ENCODE measurements around the gene ZNF680. TPM values are rescaled to one million over a fixed set of nuclear protein-coding genes. Genes with fewer than 3 reads are reported as not detected.

Gene ZNF680
- total RNA-seq, 1 donor from 2014 or later = 7.8 TPM

Other genes starting within 250 kb of the ZNF680 start
- gene ZNF736, start 249.1 kb downstream of the ZNF680 start, total RNA-seq = 4.5 and 6.9 TPM in 2 replicates
- 2.2 and 5.3 TPM in 2 replicates for gene ZNF107, start 103.1 kb upstream of the ZNF680 start, total RNA-seq
- gene ZNF138, start 231.4 kb upstream of the ZNF680 start, total RNA-seq = 4.3 and 4.8 TPM in 2 replicates

All from glomerular endothelial cell (primary cell).